Astrocyte of the hippocampus (primary cell): Measurements from ENCODE around the gene WDR35.

Experiments
- DNase-seq: peaks from one replicate; pipeline ENCODE4 v3.0.0; 2011; ENCODE audit warnings: low read depth, low spot score

The WDR35 gene

GRCh38 chr2:19989667-19990415, at the start of gene WDR35:
Gene WDR35, minus strand, starts transcription at chr2:19990105. Its CDS starts 90 bp downstream, at chr2:19990015.
- peak; percentile 97 for DNase-seq

GRCh38 chr2:20037660-20038059, 47.8 kb upstream of the WDR35 start:
- no peak for DNase-seq

- no peak for DNase-seq
Observed at GRCh38 chr2:20035955-20036666, 46.2 kb upstream of the WDR35 start.

GRCh38 chr2:20034821-20035220, 44.9 kb upstream of the WDR35 start:
- no peak for DNase-seq

GRCh38 chr2:20034218-20034617, 44.3 kb upstream of the WDR35 start:
- no peak for DNase-seq

GRCh38 chr2:20033322-20033721, 43.4 kb upstream of the WDR35 start:
- no peak for DNase-seq

GRCh38 chr2:20030224-20030623, 40.3 kb upstream of the WDR35 start:
- DNase-seq: no peak

- DNase-seq: peak; percentile 70
Observed at GRCh38 chr2:20027705-20028434, 38.0 kb upstream of the WDR35 start.

- DNase-seq: no peak
Observed at GRCh38 chr2:20027260-20027677, 37.4 kb upstream of the WDR35 start.

- DNase-seq: no peak
Observed at GRCh38 chr2:20025065-20025786, 35.3 kb upstream of the WDR35 start.

GRCh38 chr2:20023688-20024087, 33.8 kb upstream of the WDR35 start:
- DNase-seq: no peak

- DNase-seq: no peak
Observed at GRCh38 chr2:20021405-20022009, 31.6 kb upstream of the WDR35 start.

GRCh38 chr2:20019747-20020146, 29.8 kb upstream of the WDR35 start:
- no peak for DNase-seq

GRCh38 chr2:20018601-20019152, 28.8 kb upstream of the WDR35 start:
- no peak for DNase-seq

GRCh38 chr2:20016346-20016745, 26.4 kb upstream of the WDR35 start:
- DNase-seq: no peak

GRCh38 chr2:20015482-20016083, 25.7 kb upstream of the WDR35 start:
- DNase-seq: peak; percentile 71

- DNase-seq: no peak
Observed at GRCh38 chr2:20013126-20013849, 23.4 kb upstream of the WDR35 start.

- peak; percentile 87 for DNase-seq
Observed at GRCh38 chr2:20012282-20013125, 22.6 kb upstream of the WDR35 start, which contains the start of gene MATN3. Gene MATN3, minus strand, starts transcription at chr2:20012668. Its CDS starts 37 bp downstream, at chr2:20012631.

- no peak for DNase-seq
Observed at GRCh38 chr2:20012032-20012281, 22.1 kb upstream of the WDR35 start.
